ENCODE data around the gene GLP2R. TPM values are rescaled to one million over a fixed set of nuclear protein-coding genes. Genes with fewer than 3 reads are reported as not detected.

GLP2R gene
- total and polyA plus RNA-seq, 2 of the 8 experiments (the other 6 are each of a cell fraction or from before 2014, with no cell fraction given) = not detected

- TF ChIP-seq TAF1 (IDR thresholded peaks at IDR 0.05; ENCODE audit: low read depth, low read length) (no peak), MAX (IDR thresholded peaks at IDR 0.05) (no peak), USF2 (IDR thresholded peaks at IDR 0.05; ENCODE audit: low read length) (no peak), HDAC2 (IDR thresholded peaks at IDR 0.05; ENCODE audit: borderline replicate concordance in 1 of 2, low read depth in 2 of 2, low read length in 2 of 2) (no peak)
Measured at GRCh38 chr17:9809409-9809808, 16.3 kb upstream of the GLP2R start (continued).

Measured in H1 (cell line).